Head of caudate nucleus (tissue), 42 donors: ENCODE data around the gene TREML1.
"Not testable (repeated sequence)": the region's sequence is repeated elsewhere in the genome, so short reads cannot be mapped to it uniquely, and the experiment has no call there.

Source experiments
- DNase-seq, 42 donors: peaks; one replicate each; pipeline versions ENCODE4 v3.0.0 to v3.0.0-alpha.2; 2020 to 2021; ENCODE audit warnings: mixed read lengths in 7 of 42
- intact Hi-C: fragments of 100-400 bp; cut with DNase I; formaldehyde crosslinking; loops from one replicate; pipeline ENCODE4 v1.15.0; 2022

Gene TREML1, protein sequence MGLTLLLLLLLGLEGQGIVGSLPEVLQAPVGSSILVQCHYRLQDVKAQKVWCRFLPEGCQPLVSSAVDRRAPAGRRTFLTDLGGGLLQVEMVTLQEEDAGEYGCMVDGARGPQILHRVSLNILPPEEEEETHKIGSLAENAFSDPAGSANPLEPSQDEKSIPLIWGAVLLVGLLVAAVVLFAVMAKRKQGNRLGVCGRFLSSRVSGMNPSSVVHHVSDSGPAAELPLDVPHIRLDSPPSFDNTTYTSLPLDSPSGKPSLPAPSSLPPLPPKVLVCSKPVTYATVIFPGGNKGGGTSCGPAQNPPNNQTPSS

DNA sequence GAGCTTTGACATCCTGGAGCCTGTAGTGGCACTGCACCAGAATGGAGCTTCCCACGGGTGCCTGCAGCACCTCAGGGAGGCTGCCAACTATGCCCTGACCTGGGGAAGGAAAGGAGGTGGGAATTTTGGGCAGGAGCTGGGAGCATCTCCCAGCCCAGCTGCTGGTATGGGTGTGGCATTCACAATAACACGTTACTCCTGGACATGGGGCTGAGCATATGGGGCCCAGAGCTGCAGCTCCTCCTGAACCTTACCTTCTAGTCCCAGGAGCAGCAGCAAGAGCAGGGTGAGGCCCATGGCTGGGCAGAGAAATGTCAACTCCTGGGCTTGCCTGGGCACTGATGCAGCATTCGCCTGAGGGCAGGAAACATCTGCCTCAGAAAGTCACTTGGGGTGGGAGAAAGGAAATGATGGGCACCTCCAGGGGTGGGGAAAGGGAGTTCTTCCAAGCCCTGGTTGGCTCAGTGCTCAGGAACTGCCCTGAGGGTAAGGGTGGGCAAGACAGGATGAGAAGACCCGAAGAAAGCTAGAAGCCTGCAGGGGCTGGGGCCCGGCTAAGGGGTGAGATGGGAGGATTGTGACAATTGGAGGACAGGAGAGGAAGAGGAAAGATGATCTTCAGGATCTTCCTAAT, at the start of gene TREML1:
Gene TREML1 (minus strand): TSS at position 356 of the 634 bp plus-strand sequence. CDS start 59 bp downstream, at position 297.
- intact Hi-C loops: no loop called here
- DNase-seq: no peak

DNA sequence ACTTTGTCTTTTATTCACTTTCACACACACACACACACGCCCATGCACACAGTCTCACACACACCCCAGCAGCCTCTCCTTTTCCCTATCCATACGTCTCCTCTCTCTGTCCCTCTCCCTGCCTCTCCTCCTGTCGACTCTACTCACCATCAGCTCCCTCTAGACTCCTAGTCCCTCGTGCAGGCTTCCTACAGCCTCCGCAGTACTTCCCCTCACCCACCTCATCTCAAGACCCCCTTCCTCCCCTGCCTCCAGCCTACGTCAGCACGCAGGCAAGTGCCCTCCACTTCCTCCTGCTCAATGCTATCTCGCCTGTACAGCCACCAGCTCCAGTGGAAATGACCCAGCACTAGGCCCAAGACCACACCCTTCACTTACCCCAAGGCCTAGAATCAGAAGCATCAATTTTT, 47.6 kb upstream of the TREML1 start:
- intact Hi-C loops: no loop called here
- no peak for DNase-seq

- DNase-seq: no peak
- intact Hi-C loops: no loop called here
Measured at GRCh38 chr6:41200901-41201763, 47.0 kb upstream of the TREML1 start, which contains the start of gene TREML2. Gene TREML2, minus strand, starts transcription at chr6:41201149. Its CDS starts 141 bp downstream, at chr6:41201008.

GRCh38 chr6:41200296-41200900, 46.3 kb upstream of the TREML1 start:
- intact Hi-C loops: no loop called here
- DNase-seq: peak in 6 of 42 donors; percentile 19 to 44 (median 34)

GRCh38 chr6:41199552-41200246, 45.6 kb upstream of the TREML1 start:
- no peak for DNase-seq
- intact Hi-C loops: no loop called here

GRCh38 chr6:41197234-41197633, 43.1 kb upstream of the TREML1 start:
- no peak for DNase-seq
- intact Hi-C loops: no loop called here

DNA sequence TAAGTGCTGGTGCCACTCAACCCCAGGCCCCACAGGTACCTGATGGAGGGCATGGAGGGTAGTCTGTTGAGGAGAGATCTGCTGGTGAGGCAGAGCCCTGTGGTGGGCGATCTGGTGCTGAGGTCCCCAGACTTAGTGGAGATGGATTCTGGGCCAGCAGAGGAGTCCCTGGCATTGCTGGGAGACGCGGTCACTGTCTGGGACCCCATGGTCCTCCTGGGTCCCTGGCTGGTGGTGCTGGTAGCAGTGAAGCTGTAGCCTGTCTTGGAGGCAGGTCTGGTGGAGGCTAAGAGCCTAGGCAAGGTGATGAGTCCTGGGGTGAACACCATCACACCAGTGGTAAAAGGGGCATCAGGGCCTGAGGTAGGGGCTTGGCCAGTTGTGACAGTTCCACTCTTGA, 40.2 kb upstream of the TREML1 start:
- no peak for DNase-seq
- intact Hi-C loops: no loop called here

GRCh38 chr6:41193884-41194283, 39.7 kb upstream of the TREML1 start:
- no peak for DNase-seq
- intact Hi-C loops: no loop called here

DNA sequence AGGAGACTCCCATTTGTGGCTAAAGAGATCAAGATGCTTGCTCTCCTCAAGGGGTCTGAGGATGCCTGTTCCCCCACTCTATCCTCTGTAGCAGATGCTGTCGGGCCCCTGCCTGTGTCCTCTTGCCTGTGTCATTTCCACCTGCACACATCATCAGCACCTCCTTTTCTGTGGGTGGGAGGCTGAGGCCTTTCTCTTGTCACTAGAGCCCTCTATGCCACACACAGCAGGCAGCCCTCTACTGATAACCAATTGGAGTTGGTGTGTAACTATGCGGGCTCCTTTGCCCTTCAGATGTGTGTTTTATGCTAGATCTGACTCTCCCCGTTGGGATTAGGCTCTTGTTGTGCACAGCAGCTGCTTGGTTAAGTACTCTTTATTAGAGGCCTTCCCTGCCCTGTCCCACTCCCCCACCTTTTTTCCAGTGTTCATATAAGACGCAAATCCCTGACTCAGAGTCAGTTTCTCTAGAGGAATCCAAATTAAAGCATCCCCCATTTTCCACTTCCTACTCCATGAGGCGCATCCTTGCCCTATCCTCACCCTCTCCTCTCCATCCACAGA, 39.1 kb upstream of the TREML1 start:
- intact Hi-C loops: no loop called here

GRCh38 chr6:41191569-41191968, 37.4 kb upstream of the TREML1 start:
- DNase-seq: peak in 4 of 42 donors; percentile 21 to 51 (median 33)
- intact Hi-C loops: no loop called here

More for the DNA sequence above, 39.1 kb upstream of the TREML1 start:
- DNase-seq: no peak

DNA sequence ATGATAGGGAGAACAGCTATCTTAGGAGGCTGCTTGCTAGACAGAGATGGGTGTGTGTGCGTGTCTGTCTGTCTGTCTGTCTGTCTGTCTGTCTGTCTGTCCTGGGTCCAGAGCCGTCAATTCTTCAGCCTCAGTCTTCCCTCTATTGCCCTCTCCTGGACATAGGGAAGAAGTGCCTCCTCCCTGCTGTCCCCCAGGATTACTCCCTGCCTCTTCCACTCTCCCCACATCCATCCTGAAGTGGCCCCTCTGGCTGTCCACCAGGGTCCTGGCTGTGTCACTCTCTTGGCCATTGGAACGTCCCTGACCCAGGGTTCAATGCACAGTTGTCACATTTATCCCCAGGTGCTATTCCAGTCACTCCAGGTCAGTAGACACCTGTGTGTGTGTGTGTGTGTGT, 36.6 kb upstream of the TREML1 start:
- intact Hi-C loops: no loop called here
- DNase-seq: no peak

- no peak for DNase-seq
- intact Hi-C loops: no loop called here
Measured at GRCh38 chr6:41189967-41190366, 35.8 kb upstream of the TREML1 start.

DNA sequence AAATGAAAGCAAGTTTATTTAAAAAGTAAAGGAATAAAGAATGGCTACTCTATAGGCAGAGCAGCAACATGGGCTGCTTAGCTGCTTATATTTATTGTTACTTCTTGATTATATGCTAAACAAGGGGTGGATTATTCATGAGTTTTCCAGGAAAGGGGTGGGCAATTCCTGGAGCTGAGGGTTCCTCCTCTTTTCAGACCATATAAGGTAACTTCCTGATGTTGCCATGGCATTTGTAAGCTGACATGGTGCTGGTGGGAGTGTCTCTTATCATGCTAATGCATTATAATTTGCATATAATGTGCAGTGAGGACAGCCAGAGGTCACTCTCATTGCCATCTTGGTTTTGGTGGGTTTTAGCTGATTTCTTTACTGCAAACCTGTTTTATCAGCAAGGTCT, 34.9 kb upstream of the TREML1 start:
- intact Hi-C loops: not testable (repeated sequence)

DNA sequence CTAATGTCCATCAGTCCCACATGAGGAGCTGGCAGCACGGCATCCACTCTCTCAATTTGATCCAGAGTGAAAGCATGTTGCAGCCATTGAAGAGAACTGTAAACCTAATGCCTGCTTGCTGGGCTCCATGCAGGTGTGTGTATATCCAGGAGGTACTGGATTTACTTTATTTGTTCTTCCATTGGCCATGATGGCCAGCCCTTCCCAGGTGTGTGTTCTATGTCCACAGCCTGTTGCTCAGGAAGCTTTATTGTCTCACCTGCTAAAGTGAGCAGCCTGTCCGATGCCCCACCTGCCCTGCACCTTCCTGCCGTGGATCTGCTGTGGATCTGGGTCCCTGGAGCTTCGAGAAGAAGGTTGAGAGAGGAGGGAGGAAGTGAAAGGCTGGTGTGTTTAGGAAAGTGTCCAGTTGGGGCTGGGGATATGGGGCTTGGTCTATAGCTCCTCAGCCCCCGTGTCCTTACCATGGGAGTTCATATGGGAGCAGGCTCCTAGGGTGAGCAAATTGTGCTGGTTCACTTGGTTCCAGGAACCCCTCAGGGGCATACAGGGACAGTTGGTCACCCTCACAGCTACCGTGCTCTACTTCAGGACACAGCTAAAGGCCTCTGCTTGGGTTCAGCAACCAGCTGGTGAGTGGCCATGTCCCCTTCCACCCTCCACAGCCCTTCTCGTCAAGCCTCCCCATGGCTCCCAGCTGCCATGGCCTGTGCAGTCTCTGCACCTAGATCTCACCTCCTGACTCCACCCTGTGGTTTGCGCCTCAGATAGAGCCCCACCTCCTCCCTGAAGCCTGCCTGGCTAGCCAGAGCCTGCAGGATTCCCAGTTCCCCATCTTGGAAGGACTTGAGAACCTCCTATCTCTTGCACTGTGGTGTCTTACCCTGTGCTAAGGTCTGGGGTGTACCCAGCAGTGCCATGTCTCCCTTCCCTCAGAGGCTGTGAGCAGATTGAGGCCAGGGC, 34.1 kb upstream of the TREML1 start:
- intact Hi-C loops: no loop called here
- DNase-seq: no peak

More for the DNA sequence above, 34.9 kb upstream of the TREML1 start:
- not testable (repeated sequence) for DNase-seq

- intact Hi-C loops: no loop called here
- DNase-seq: no peak
Measured at GRCh38 chr6:41186031-41186562, 31.9 kb upstream of the TREML1 start.

GRCh38 chr6:41184761-41185160, 30.6 kb upstream of the TREML1 start:
- DNase-seq: no peak
- intact Hi-C loops: no loop called here
